HUES6 (cell line): ENCODE results near the gene TSPYL4.

ENCODE experiments used
- H3K27ac ChIP-seq: 2 replicates; pipeline ENCODE4 v1.7.0; 2013; ENCODE audit warnings: low read depth, mild to moderate bottlenecking, low read length, inconsistent platforms
- H3K27me3 ChIP-seq: 2 replicates; pipeline ENCODE4 v1.6.1; 2013; ENCODE audit warnings: low read length; ENCODE audit not compliant: control insufficient read depth, insufficient read depth
- H3K36me3 ChIP-seq: 2 replicates; pipeline ENCODE4 v1.6.1; 2013; ENCODE audit warnings: low read length; ENCODE audit not compliant: control insufficient read depth, insufficient read depth
- H3K4me1 ChIP-seq: 2 replicates; pipeline ENCODE4 v1.6.1; 2013; ENCODE audit warnings: low read length; ENCODE audit not compliant: control insufficient read depth, insufficient read depth
- H3K4me3 ChIP-seq: 2 replicates; pipeline ENCODE4 v1.5.1; 2013; ENCODE audit warnings: low read depth, low read length
- H3K9ac ChIP-seq: one replicate; pipeline ENCODE4 v1.6.1; 2013; ENCODE audit warnings: mild to moderate bottlenecking, low read length
- H3K9me3 ChIP-seq: 2 replicates; pipeline ENCODE4 v1.6.1; 2013; ENCODE audit warnings: low read depth, low read length; ENCODE audit not compliant: control insufficient read depth, insufficient read depth

The TSPYL4 gene

DNA sequence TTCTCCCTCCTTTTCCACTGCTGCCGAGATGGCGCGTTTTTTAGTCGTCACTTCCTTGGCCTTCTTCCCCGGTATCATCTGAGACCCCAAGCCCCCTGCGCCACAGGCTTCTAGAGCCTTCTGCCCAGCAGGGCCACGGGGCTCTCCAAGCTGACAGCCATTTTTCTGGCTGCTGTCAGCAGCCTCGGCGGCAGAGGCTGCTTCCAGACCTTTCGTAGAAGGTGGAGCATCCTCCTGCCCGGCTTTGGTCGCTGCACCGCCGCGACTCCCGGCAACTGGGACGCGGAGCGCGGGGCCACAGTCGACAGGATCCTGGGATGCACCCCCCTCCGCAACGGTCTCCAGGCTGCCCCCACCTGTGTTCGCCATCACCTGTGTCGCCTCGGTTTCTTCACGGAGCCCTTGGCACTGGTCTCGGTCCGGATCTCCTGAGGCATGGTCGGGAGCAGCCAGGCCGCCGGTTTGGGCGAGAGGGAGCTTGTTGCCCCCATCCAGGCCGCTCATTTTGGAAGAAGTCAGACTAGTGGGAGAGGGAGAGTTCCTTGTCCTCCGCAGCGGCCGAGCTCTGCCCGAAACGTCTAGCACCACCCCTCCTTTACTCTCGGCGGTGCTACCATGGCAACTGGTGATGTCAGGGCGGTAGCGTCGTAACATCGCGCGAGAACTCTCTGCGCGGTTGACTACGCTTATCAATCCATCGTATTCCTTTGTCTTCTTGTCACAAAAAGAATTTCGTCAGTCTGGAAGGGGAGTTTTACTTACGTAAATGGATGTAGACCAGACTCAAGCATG lies at the start of gene TSPYL4:
Gene TSPYL4 (minus strand): TSS at position 571 of the 792 bp plus-strand sequence. CDS start 67 bp downstream, at position 504.
- Histone ChIP-seq H3K27me3 (no peaks in the 10 kb centered on the region), H3K4me1 (peaks cover 37% of the 10 kb centered on the region), H3K36me3 (peaks cover 5% of the 10 kb centered on the region), H3K9me3 (no peaks in the 10 kb centered on the region), H3K9ac (peak within 1 kb of the TSS; percentile 97), H3K27ac (peak within 1 kb of the TSS; percentile 98), H3K4me3 (peak within 1 kb of the TSS; percentile 95)

GRCh38 chr6:116301104-116301503 lies 47.2 kb upstream of the TSPYL4 start:
- no peak overlapping the region for H3K4me3 ChIP-seq

GRCh38 chr6:116300566-116300965 lies 46.7 kb upstream of the TSPYL4 start:
- Histone ChIP-seq H3K27ac (no peak overlapping the region), H3K27me3 (no peaks in the 10 kb centered on the region), H3K9ac (no peak overlapping the region), H3K9me3 (peaks cover 11% of the 10 kb centered on the region), H3K4me3 (no peak overlapping the region), H3K4me1 (no peaks in the 10 kb centered on the region), H3K36me3 (no peaks in the 10 kb centered on the region)

More at GRCh38 chr6:116301104-116301503, 47.2 kb upstream of the TSPYL4 start:
- no peaks in the 10 kb centered on the region for H3K27me3 ChIP-seq
- no peaks in the 10 kb centered on the region for H3K36me3 ChIP-seq
- no peak overlapping the region for H3K9ac ChIP-seq
- peaks cover 11% of the 10 kb centered on the region for H3K9me3 ChIP-seq
- H3K4me1 ChIP-seq: no peaks in the 10 kb centered on the region
- H3K27ac ChIP-seq: no peak overlapping the region

DNA sequence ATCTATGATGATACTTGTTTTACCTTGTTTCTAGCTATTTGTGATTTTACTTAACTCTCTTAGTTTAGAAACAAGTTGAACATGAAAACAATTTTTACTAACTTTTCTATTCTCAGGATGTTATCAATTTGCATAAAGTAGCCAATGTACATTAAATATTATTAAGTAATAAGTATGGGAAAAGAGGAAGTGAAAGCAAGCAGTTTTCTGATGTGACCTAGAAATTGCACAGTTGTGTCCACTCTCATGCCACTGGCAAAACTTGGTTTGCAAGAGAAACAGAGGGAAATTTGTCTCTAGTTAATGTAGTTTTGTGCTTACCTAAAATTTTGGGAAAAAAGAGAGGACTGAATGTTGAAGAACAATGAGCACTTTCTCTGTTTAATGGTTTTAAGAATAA lies 45.1 kb upstream of the TSPYL4 start:
- Histone ChIP-seq H3K4me3 (no peak overlapping the region), H3K36me3 (no peaks in the 10 kb centered on the region), H3K27ac (no peak overlapping the region), H3K27me3 (no peaks in the 10 kb centered on the region), H3K9ac (no peak overlapping the region), H3K4me1 (no peaks in the 10 kb centered on the region), H3K9me3 (peaks cover 11% of the 10 kb centered on the region)

GRCh38 chr6:116298273-116298672 lies 44.4 kb upstream of the TSPYL4 start:
- H3K4me3 ChIP-seq: no peak overlapping the region
- no peaks in the 10 kb centered on the region for H3K4me1 ChIP-seq
- no peak overlapping the region for H3K9ac ChIP-seq
- no peak overlapping the region for H3K27ac ChIP-seq
- no peaks in the 10 kb centered on the region for H3K27me3 ChIP-seq
- H3K9me3 ChIP-seq: peaks cover 11% of the 10 kb centered on the region
- no peaks in the 10 kb centered on the region for H3K36me3 ChIP-seq

GRCh38 chr6:116292553-116292952 lies 38.7 kb upstream of the TSPYL4 start:
- Histone ChIP-seq H3K27ac (no peak overlapping the region), H3K4me1 (no peaks in the 10 kb centered on the region), H3K9me3 (no peaks in the 10 kb centered on the region), H3K9ac (no peak overlapping the region), H3K36me3 (no peaks in the 10 kb centered on the region), H3K27me3 (no peaks in the 10 kb centered on the region), H3K4me3 (no peak overlapping the region)

GRCh38 chr6:116291701-116292396 lies 38.0 kb upstream of the TSPYL4 start:
- Histone ChIP-seq H3K4me1 (no peaks in the 10 kb centered on the region), H3K9me3 (no peaks in the 10 kb centered on the region), H3K4me3 (no peak overlapping the region), H3K9ac (no peak overlapping the region), H3K27me3 (no peaks in the 10 kb centered on the region), H3K27ac (no peak overlapping the region), H3K36me3 (no peaks in the 10 kb centered on the region)

GRCh38 chr6:116290799-116291198 lies 36.9 kb upstream of the TSPYL4 start:
- H3K27ac ChIP-seq: no peak overlapping the region
- no peaks in the 10 kb centered on the region for H3K4me1 ChIP-seq
- no peaks in the 10 kb centered on the region for H3K27me3 ChIP-seq
- H3K9ac ChIP-seq: no peak overlapping the region
- H3K36me3 ChIP-seq: no peaks in the 10 kb centered on the region
- H3K4me3 ChIP-seq: no peak overlapping the region
- no peaks in the 10 kb centered on the region for H3K9me3 ChIP-seq

DNA sequence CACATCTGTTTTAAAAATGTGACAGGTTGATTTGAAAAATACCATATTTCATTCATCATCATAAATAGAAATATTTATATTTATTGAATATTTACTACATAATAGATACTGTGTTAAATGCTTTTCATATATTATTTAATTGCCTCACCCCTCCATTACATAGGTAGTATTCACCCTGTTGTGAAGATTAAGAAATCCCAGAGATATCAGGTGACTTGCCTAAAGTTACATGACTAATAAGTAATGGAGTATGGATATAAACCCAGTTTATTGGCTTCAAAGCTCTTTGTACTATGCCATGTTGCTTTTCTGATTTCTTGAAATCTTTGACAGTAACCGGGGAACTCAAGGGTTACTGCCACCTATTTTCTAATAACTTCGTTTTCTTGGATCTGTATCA lies 36.0 kb upstream of the TSPYL4 start:
- no peak overlapping the region for H3K4me3 ChIP-seq
- H3K27ac ChIP-seq: no peak overlapping the region
- no peak overlapping the region for H3K9ac ChIP-seq
- no peaks in the 10 kb centered on the region for H3K27me3 ChIP-seq
- H3K4me1 ChIP-seq: no peaks in the 10 kb centered on the region
- no peaks in the 10 kb centered on the region for H3K36me3 ChIP-seq
- no peaks in the 10 kb centered on the region for H3K9me3 ChIP-seq

DNA sequence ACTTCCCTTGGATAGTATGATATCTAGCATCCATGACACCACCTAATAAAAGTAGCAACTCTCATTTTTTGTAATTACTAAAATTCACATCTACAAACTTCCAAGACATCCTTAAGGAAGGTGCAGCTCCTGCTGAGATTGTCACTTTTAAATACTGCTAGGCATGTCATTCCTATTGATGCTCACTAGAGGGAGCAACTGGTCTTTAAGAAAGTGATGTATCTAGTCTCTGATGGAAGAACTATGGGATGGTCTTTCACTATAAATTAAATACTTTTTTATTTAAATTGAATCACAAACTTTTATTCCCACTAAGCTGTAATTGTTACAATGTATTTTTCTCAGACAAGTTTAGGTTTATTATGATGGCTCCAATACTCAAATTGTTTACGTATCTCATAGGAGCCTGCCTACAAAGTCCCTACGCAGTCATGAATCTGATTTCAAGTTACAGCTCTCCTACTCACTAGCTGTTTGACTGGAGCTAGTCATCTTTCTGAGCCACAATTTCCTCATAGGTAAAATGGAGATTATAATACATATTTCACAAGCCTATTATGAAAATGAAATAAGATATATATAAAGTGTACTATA lies 33.9 kb upstream of the TSPYL4 start:
- Histone ChIP-seq H3K27me3 (no peaks in the 10 kb centered on the region), H3K4me1 (no peaks in the 10 kb centered on the region), H3K27ac (no peak overlapping the region), H3K36me3 (no peaks in the 10 kb centered on the region), H3K9me3 (no peaks in the 10 kb centered on the region), H3K9ac (no peak overlapping the region), H3K4me3 (no peak overlapping the region)

- Histone ChIP-seq H3K9ac (no peak overlapping the region), H3K27ac (no peak overlapping the region), H3K9me3 (no peaks in the 10 kb centered on the region), H3K27me3 (no peaks in the 10 kb centered on the region), H3K36me3 (no peaks in the 10 kb centered on the region), H3K4me3 (no peak overlapping the region), H3K4me1 (no peaks in the 10 kb centered on the region)
These were observed 33.0 kb upstream of the TSPYL4 start for GRCh38 chr6:116286773-116287358.
